AG09309 (cell line): Measurements from ENCODE around the gene PPP1R2.
A peak's percentile ranks its signal among the peaks of the same experiment; 100 is the strongest.

Experiments
- DNase-seq: peaks from one replicate; pipeline ENCODE4 v3.0.0-alpha.2; 2010; ENCODE audit warnings: low read depth
- H3K4me3 ChIP-seq: 2 replicates; pipeline ENCODE4 v1.5.1; 2011; ENCODE audit warnings: mild to moderate bottlenecking, low read depth, low read length, moderate library complexity; ENCODE audit not compliant: control insufficient read depth
- CTCF ChIP-seq: IDR thresholded peaks from 2 replicates; pipeline ENCODE4 v1.5.1; 2011; ENCODE audit warnings: mild to moderate bottlenecking, low read depth, low read length, inconsistent platforms; ENCODE audit not compliant: insufficient read depth, control insufficient read depth; ENCODE audit errors: missing control alignments

Gene PPP1R2

GRCh38 chr3:195583831-195584542, 40.9 kb upstream of the PPP1R2 start, which contains the start of gene APOD:
TSS of gene APOD (minus strand) at chr3:195583940. CDS start at chr3:195579461, 4,479 bp downstream.
- DNase-seq, result no peak
- H3K4me3 ChIP-seq, result no peak within 1 kb of the TSS
- no peak for TF ChIP-seq CTCF

- no peak for DNase-seq
- no peak for TF ChIP-seq CTCF
- H3K4me3 ChIP-seq, result no peak overlapping the region
Observed at GRCh38 chr3:195582947-195583346, 39.8 kb upstream of the PPP1R2 start.

GRCh38 chr3:195580744-195581443, 37.8 kb upstream of the PPP1R2 start:
- no peak overlapping the region for H3K4me3 ChIP-seq
- DNase-seq, result peak; percentile 38
- TF ChIP-seq CTCF, result no peak

GRCh38 chr3:195579281-195579680, 36.2 kb upstream of the PPP1R2 start:
- TF ChIP-seq CTCF, result no peak
- H3K4me3 ChIP-seq, result no peak overlapping the region
- DNase-seq, result no peak

GRCh38 chr3:195578565-195578964, 35.4 kb upstream of the PPP1R2 start:
- no peak for DNase-seq
- no peak for TF ChIP-seq CTCF
- no peak overlapping the region for H3K4me3 ChIP-seq

GRCh38 chr3:195577645-195578177, 34.6 kb upstream of the PPP1R2 start:
- TF ChIP-seq CTCF, result no peak
- H3K4me3 ChIP-seq, result no peak overlapping the region
- no peak for DNase-seq
